Mucosa of rectum (tissue), 2 donors: Measurements from ENCODE around the gene IL1A.

Experiments
- H3K27ac ChIP-seq, 2 donors: one replicate each; pipeline ENCODE4 v1.7.0; 2013; ENCODE audit warnings: inconsistent platforms in 2 of 2, low read depth in 2 of 2, low read length in 2 of 2
- H3K27me3 ChIP-seq, 2 donors: one replicate each; pipeline ENCODE4 v1.7.0; 2013; ENCODE audit warnings: low read length in 2 of 2; ENCODE audit not compliant: control insufficient read depth in 2 of 2, insufficient read depth in 2 of 2
- H3K36me3 ChIP-seq, 2 donors: one replicate each; pipeline ENCODE4 v1.7.0; 2013; ENCODE audit warnings: low read length in 2 of 2; ENCODE audit not compliant: control insufficient read depth in 2 of 2, insufficient read depth in 2 of 2
- H3K4me1 ChIP-seq, 2 donors: one replicate each; pipeline ENCODE4 v1.7.0; 2013; ENCODE audit warnings: low read length in 2 of 2, mild to moderate bottlenecking in 1 of 2; ENCODE audit not compliant: control insufficient read depth in 2 of 2, insufficient read depth in 2 of 2
- H3K4me3 ChIP-seq, 2 donors: one replicate each; pipeline ENCODE4 v1.7.0; 2013; ENCODE audit warnings: low read length in 2 of 2
- H3K9ac ChIP-seq, 2 donors: one replicate each; pipeline ENCODE4 v1.7.0; 2013; ENCODE audit warnings: low read length in 2 of 2, low read depth in 1 of 2, mild to moderate bottlenecking in 1 of 2
- H3K9me3 ChIP-seq, 2 donors: one replicate each; pipeline ENCODE4 v1.7.0; 2013; ENCODE audit warnings: low read length in 2 of 2; ENCODE audit not compliant: control insufficient read depth in 2 of 2
- donor health status: healthy.
- donor health status: Normal muscosa, but diverticular disease.

The IL1A gene

DNA sequence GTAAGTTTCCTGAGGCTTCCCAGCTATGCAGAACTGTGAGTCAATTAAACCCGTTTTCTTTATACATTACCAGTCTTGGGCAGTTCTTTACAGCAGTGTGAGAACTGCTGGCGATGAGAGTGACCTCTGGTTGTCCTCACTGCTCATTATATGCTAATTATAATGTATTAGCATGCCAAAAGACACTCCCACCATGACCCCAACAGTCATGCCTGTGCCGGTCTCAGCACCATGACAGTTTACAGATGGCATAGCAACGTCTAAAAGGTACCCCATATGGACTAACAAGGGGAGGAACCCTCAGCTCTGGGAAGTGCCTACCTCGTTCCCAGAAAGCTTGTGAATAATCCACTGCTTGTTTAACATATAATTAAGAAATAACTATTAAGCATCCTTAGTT is 8.1 kb upstream of the IL1A start:
- Histone ChIP-seq H3K27me3 (no peaks in the 10 kb centered on the region), H3K36me3 (no peaks in the 10 kb centered on the region), H3K27ac (no peak overlapping the region), H3K4me3 (no peak overlapping the region), H3K9ac (no peak overlapping the region), H3K4me1 (peaks cover 4 to 5% of the 10 kb centered on the region in 2 donors), H3K9me3 (no peaks in the 10 kb centered on the region)

GRCh38 chr2:112791693-112792230 is 7.5 kb upstream of the IL1A start:
- H3K9me3 ChIP-seq: no peaks in the 10 kb centered on the region
- H3K4me1 ChIP-seq: peaks cover 4 to 5% of the 10 kb centered on the region in 2 donors
- H3K4me3 ChIP-seq: no peak overlapping the region
- H3K36me3 ChIP-seq: no peaks in the 10 kb centered on the region
- H3K27ac ChIP-seq: no peak overlapping the region
- no peaks in the 10 kb centered on the region for H3K27me3 ChIP-seq
- H3K9ac ChIP-seq: no peak overlapping the region

GRCh38 chr2:112791019-112791418 is 6.7 kb upstream of the IL1A start:
- H3K4me3 ChIP-seq: no peak overlapping the region
- H3K4me1 ChIP-seq: peaks cover 4 to 5% of the 10 kb centered on the region in 2 donors
- no peaks in the 10 kb centered on the region for H3K9me3 ChIP-seq
- no peak overlapping the region for H3K27ac ChIP-seq
- H3K36me3 ChIP-seq: no peaks in the 10 kb centered on the region
- H3K27me3 ChIP-seq: no peaks in the 10 kb centered on the region
- no peak overlapping the region for H3K9ac ChIP-seq

DNA sequence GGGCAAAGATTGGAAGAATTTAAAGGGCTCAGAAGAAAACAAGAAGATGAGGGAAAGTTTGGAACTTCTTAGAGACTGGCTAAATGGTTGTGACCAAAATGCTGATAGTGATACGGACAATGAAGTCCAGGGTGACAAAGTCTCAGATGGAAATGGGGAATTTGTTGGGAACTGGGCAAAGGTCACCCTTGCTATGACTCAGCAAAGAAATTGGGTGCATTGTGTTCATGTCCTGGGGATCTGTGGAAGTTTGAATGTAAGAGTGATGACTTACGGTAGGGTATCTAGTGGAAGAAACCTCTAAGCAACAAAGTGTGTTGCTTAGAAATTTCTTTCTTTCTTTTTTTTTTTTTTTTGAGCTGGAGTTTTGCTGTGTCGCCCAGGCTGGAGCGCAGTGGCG is 6.0 kb upstream of the IL1A start:
- H3K27ac ChIP-seq: no peak overlapping the region
- H3K9ac ChIP-seq: no peak overlapping the region
- H3K4me3 ChIP-seq: no peak overlapping the region
- H3K27me3 ChIP-seq: no peaks in the 10 kb centered on the region
- H3K4me1 ChIP-seq: peaks cover 4 to 5% of the 10 kb centered on the region in 2 donors
- no peaks in the 10 kb centered on the region for H3K9me3 ChIP-seq
- no peaks in the 10 kb centered on the region for H3K36me3 ChIP-seq

GRCh38 chr2:112789186-112789585 is 4.9 kb upstream of the IL1A start:
- Histone ChIP-seq H3K4me3 (no peak overlapping the region), H3K36me3 (no peaks in the 10 kb centered on the region), H3K27me3 (no peaks in the 10 kb centered on the region), H3K27ac (no peak overlapping the region), H3K9ac (no peak overlapping the region), H3K4me1 (no peaks in the 10 kb centered on the region), H3K9me3 (no peaks in the 10 kb centered on the region)

- H3K9me3 ChIP-seq: no peaks in the 10 kb centered on the region
- H3K4me1 ChIP-seq: no peaks in the 10 kb centered on the region
- no peaks in the 10 kb centered on the region for H3K36me3 ChIP-seq
- no peaks in the 10 kb centered on the region for H3K27me3 ChIP-seq
- no peak overlapping the region for H3K27ac ChIP-seq
- H3K9ac ChIP-seq: no peak overlapping the region
- no peak overlapping the region for H3K4me3 ChIP-seq
Observed at GRCh38 chr2:112788653-112789052, 4.4 kb upstream of the IL1A start.

DNA sequence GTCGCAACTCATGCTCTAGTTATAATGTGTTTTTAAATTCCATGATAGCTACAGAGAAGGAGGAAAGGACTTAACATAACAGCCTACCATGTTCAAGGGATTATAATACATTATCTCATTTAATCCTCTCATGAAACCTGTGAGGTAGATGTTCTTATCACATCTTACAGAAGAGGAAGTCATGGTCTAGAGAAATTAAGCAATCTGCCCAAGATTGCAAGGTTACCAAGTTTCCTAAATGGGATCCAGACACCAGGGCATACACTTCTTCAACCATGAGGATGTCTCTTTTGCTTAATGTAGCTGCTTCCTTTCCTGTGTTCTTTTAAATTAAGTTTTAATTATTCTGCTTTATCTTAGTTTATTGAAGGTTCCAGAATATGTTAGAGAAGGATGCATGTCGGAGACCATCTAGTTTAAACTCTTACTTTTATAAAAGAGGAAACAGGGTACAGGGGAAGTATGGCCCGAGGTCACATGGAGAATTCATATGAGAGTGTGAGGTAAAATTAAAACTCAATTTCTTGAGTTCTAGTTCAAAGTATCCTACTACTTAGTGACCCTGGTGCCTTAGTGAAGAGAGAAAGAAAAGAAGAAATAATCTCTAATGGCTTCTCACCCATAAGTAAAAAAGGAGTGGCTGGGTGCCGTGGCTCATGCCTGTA is 3.6 kb upstream of the IL1A start:
- H3K4me1 ChIP-seq: no peaks in the 10 kb centered on the region
- H3K27me3 ChIP-seq: no peaks in the 10 kb centered on the region
- no peak overlapping the region for H3K27ac ChIP-seq
- H3K36me3 ChIP-seq: no peaks in the 10 kb centered on the region
- no peak overlapping the region for H3K9ac ChIP-seq
- H3K9me3 ChIP-seq: no peaks in the 10 kb centered on the region
- no peak overlapping the region for H3K4me3 ChIP-seq

- H3K9ac ChIP-seq: no peak overlapping the region
- H3K27ac ChIP-seq: no peak overlapping the region
- no peaks in the 10 kb centered on the region for H3K4me1 ChIP-seq
- no peak overlapping the region for H3K4me3 ChIP-seq
- H3K27me3 ChIP-seq: no peaks in the 10 kb centered on the region
- H3K9me3 ChIP-seq: no peaks in the 10 kb centered on the region
- H3K36me3 ChIP-seq: no peaks in the 10 kb centered on the region
Observed at GRCh38 chr2:112787294-112787693, 3.0 kb upstream of the IL1A start.

DNA sequence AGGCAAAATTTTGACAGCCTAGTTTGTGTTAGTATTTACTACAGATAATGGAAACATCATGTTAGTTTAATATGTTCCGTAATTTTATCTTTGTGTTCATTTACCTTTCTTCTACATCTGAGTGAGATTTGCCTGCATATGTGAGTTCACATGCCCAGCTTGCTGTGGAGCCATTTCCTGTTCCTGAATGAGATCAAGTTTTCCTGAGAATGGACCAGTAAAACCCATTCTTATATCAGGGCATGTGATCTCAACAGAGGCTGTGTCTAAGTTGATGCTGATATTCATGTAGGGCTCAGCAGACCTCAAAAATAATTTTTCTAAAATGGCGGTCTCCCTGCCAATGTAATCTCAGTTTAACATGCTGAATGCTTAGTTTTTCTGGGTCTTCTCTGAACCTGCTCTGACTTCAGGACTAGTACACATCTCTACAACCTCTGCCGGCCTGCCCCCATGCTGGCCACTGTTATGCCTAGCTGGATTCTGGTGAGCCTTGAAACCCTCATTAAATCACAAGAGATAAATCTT is 1.0 kb downstream of the IL1A start:
- no peaks in the 10 kb centered on the region for H3K27me3 ChIP-seq
- H3K36me3 ChIP-seq: no peaks in the 10 kb centered on the region
- no peak overlapping the region for H3K9ac ChIP-seq
- no peak overlapping the region for H3K4me3 ChIP-seq
- H3K4me1 ChIP-seq: no peaks in the 10 kb centered on the region
- H3K9me3 ChIP-seq: no peaks in the 10 kb centered on the region
- no peak overlapping the region for H3K27ac ChIP-seq

DNA sequence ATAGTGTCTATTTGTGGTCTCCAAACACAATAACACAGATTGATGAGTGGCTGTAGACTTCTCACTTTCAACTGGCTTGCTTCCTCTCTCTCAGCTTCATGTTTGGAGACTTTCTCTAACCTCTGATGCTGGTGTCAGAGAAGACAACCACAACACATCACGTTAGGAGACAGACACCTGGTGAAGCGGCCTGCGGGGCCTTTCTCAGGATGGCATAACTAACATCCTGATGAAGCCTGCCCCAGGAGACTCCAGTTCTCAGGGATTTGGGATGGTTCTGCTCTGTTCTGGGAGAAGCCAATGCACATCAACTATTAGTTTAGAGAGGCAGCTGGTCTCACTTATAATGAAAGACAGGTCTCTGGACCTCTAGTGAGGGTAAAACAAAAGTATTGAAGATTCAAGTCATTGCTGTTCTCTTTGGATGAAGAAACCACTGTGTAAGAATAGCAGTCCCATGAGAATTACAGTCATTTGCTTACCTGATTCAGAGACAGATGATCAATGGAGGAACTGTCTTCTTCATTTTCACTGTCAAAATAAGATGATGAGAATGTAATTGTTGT is 2.0 kb downstream of the IL1A start:
- Histone ChIP-seq H3K27me3 (no peaks in the 10 kb centered on the region), H3K27ac (no peak overlapping the region), H3K4me3 (no peak overlapping the region), H3K9ac (no peak overlapping the region), H3K4me1 (no peaks in the 10 kb centered on the region), H3K36me3 (no peaks in the 10 kb centered on the region), H3K9me3 (no peaks in the 10 kb centered on the region)
